ENCODE measurements around the gene KRTAP4-3.

DNA sequence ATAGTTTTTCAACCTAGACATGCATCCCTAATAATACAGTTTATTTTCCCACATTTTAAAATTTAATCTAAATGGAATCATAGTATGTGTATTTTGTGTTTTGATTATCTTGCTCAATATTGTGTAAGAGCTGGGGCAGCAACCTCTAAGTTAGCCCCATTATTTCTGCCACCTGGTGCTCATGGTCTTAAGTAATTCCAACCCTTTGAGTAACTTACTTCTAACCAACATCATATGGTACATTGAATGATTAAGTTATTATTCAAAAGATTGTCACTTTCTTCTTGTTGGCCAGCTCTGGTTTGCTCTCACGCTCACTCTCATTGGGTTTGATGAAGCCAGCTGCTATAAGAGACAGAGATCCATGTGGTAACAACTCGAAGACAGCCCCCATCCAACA is 3.9 kb upstream of the KRTAP4-3 start:
- TF ChIP-seq, protein P1, sequence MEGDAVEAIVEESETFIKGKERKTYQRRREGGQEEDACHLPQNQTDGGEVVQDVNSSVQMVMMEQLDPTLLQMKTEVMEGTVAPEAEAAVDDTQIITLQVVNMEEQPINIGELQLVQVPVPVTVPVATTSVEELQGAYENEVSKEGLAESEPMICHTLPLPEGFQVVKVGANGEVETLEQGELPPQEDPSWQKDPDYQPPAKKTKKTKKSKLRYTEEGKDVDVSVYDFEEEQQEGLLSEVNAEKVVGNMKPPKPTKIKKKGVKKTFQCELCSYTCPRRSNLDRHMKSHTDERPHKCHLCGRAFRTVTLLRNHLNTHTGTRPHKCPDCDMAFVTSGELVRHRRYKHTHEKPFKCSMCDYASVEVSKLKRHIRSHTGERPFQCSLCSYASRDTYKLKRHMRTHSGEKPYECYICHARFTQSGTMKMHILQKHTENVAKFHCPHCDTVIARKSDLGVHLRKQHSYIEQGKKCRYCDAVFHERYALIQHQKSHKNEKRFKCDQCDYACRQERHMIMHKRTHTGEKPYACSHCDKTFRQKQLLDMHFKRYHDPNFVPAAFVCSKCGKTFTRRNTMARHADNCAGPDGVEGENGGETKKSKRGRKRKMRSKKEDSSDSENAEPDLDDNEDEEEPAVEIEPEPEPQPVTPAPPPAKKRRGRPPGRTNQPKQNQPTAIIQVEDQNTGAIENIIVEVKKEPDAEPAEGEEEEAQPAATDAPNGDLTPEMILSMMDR (IDR thresholded peaks at IDR 0.05; ENCODE audit: low read length), result no peak
- no peak for TF ChIP-seq EZH2 (IDR thresholded peaks at IDR 0.05; ENCODE audit: borderline replicate concordance, low read length)

Data from OCI-LY1 (cell line).